HCT116 (cell line): ENCODE data around the gene DENND1C. TPM values are rescaled to one million over a fixed set of nuclear protein-coding genes. Genes with fewer than 3 reads are reported as not detected.

Experiments used
- ATAC-seq: fragments of 200-7000 bp; cut with Tn5 transposase; 2 replicates; pipeline ENCODE4 v1.9.1; 2020; ENCODE audit warnings: mild to moderate bottlenecking, moderate library complexity
- BruUV-seq: library from RNA; stranded (reverse); fragments of 400-500 nt; replicated peaks from 2 replicates; lab custom pipeline; 2021; lab: Mats Ljungman, UMichigan
- CTCF ChIA-PET: fragments of 300-600 bp; sonication (Branson Sonifier 250); formaldehyde crosslinking; loops from one replicate; lab custom pipeline; 2021; ENCODE audit warnings: antibody characterized with exemption; lab: Charles Lee
- POLR2A ChIA-PET: fragments of 300-600, 350-600 bp; sonication (Branson Sonifier 250); formaldehyde crosslinking; loops from one replicate; lab custom pipeline; 2021; ENCODE audit warnings: antibody characterized with exemption; lab: Charles Lee
- RAD21 ChIA-PET, 2 experiments: fragments of 300-600 bp; sonication (Branson Sonifier 250); formaldehyde crosslinking; loops; one replicate each; lab custom pipeline; 2023; ENCODE audit warnings: low total read pairs in 2 of 2; ENCODE audit not compliant: uncharacterized antibody in 2 of 2, unreplicated experiment in 2 of 2, low non-redundant PET in 1 of 2; lab: Charles Lee
- DNase-seq: peaks from one replicate; pipeline ENCODE4 v3.0.0-alpha.2; 2010; ENCODE audit warnings: low read depth, low spot score
- H2AFZ ChIP-seq: fragments of 200-600 bp; shearing (Covaris generic), sonication (generic); 2 replicates; pipeline ENCODE4 v1.6.1; 2017; ENCODE audit warnings: low read depth, mixed run types, mixed read lengths, antibody characterized with exemption, low read length; ENCODE audit not compliant: poor library complexity, severe bottlenecking
- H3K27ac ChIP-seq: 2 replicates; pipeline ENCODE4 v1.5.1; 2012; ENCODE audit warnings: low read depth, low read length
- H3K27me3 ChIP-seq: fragments of 200-600 bp; sonication (generic); 2 replicates; pipeline ENCODE4 v1.6.1; 2016; ENCODE audit warnings: mixed run types, low read length, mixed read lengths; ENCODE audit not compliant: insufficient read depth
- H3K36me3 ChIP-seq, 2 experiments: fragments of 200-500 bp in 1 of 2; fragments of 200-600 bp in 1 of 2; sonication (Bioruptor generic) in 1 of 2; sonication (generic) in 1 of 2; 2 replicates each; pipeline versions ENCODE4 v1.5.1 to v1.6.1; 2014 to 2016; ENCODE audit warnings: low read length in 2 of 2, inconsistent platforms in 1 of 2, mixed read lengths in 1 of 2, mixed run types in 1 of 2; ENCODE audit not compliant: insufficient read depth in 2 of 2, control insufficient read depth in 1 of 2
- H3K4me1 ChIP-seq, 2 experiments: fragments of 200-600 bp in 1 of 2; sonication (generic) in 1 of 2; 2 replicates each; pipeline versions ENCODE4 v1.5.1 to v1.6.1; 2012 to 2017; ENCODE audit warnings: low read length in 2 of 2, inconsistent platforms in 1 of 2, mild to moderate bottlenecking in 1 of 2, mixed read lengths in 1 of 2, mixed run types in 1 of 2, moderate library complexity in 1 of 2; ENCODE audit not compliant: insufficient read depth in 2 of 2, control insufficient read depth in 1 of 2
- H3K4me2 ChIP-seq: fragments of 200-600 bp; sonication (generic); 2 replicates; pipeline ENCODE4 v1.6.1; 2017; ENCODE audit warnings: mixed run types, low read length, mixed read lengths
- H3K4me3 ChIP-seq, 2 experiments: fragments of 200-600 bp in 1 of 2; sonication (generic) in 1 of 2; replicated peaks in 1 of 2; 2 replicates each; pipeline ENCODE4 v1.5.1; 2011 to 2016; ENCODE audit warnings: low read length in 2 of 2, control low read depth in 1 of 2, low read depth in 1 of 2, mild to moderate bottlenecking in 1 of 2, mixed read lengths in 1 of 2, mixed run types in 1 of 2
- H3K79me2 ChIP-seq: fragments of 200-600 bp; sonication (generic); 2 replicates; pipeline ENCODE4 v1.6.1; 2017; ENCODE audit warnings: mild to moderate bottlenecking, mixed run types, low read length, moderate library complexity, mixed read lengths; ENCODE audit not compliant: insufficient read depth
- H3K9ac ChIP-seq: fragments of 200-600 bp; sonication (generic); 2 replicates; pipeline ENCODE4 v1.6.1; 2016; ENCODE audit warnings: low read length, mixed read lengths
- H3K9me2 ChIP-seq: fragments of 200-600 bp; sonication (generic), shearing (Covaris generic); 2 replicates; pipeline ENCODE4 v1.6.1; 2017; ENCODE audit warnings: mixed run types, mild to moderate bottlenecking, moderate library complexity; ENCODE audit not compliant: insufficient read depth
- H3K9me3 ChIP-seq, 2 experiments: fragments of 200-500 bp in 1 of 2; fragments of 200-600 bp in 1 of 2; sonication (Bioruptor generic) in 1 of 2; sonication (generic) in 1 of 2; 2 replicates each; pipeline ENCODE4 v1.6.1; 2014 to 2017; ENCODE audit warnings: low read length in 2 of 2, mixed read lengths in 2 of 2, inconsistent platforms in 1 of 2, low read depth in 1 of 2, mild to moderate bottlenecking in 1 of 2, mixed run types in 1 of 2, moderate library complexity in 1 of 2; ENCODE audit not compliant: control insufficient read depth in 1 of 2, insufficient read depth in 1 of 2
- H4K20me1 ChIP-seq: fragments of 200-600 bp; sonication (generic), shearing (Covaris generic); 2 replicates; pipeline ENCODE4 v1.6.1; 2017; ENCODE audit warnings: mixed run types, mild to moderate bottlenecking, moderate library complexity; ENCODE audit not compliant: insufficient read depth
- CBX3 ChIP-seq: IDR thresholded peaks from 2 replicates; pipeline ENCODE4 v1.6.1; 2012; ENCODE audit warnings: low read depth
- CTCF ChIP-seq, 3 experiments: fragments of 200-600 bp in 1 of 3; sonication (generic) in 1 of 3; IDR thresholded peaks in 2 of 3; conservative IDR thresholded peaks in 1 of 3; 2 replicates each; pipeline ENCODE4 v1.5.1; 2012 to 2017; ENCODE audit warnings: low read depth in 2 of 3, low read length in 2 of 3, antibody characterized with exemption in 1 of 3, borderline replicate concordance in 1 of 3, control low read depth in 1 of 3, mild to moderate bottlenecking in 1 of 3, mixed read lengths in 1 of 3, mixed run types in 1 of 3, moderate library complexity in 1 of 3; ENCODE audit not compliant: insufficient read depth in 1 of 3
- FOSL1 ChIP-seq: IDR thresholded peaks from 2 replicates; pipeline ENCODE4 v1.6.1; 2012; ENCODE audit warnings: low read depth
- JUND ChIP-seq: IDR thresholded peaks from 2 replicates; pipeline ENCODE4 v1.6.1; 2012
- POLR2AphosphoS5 ChIP-seq: IDR thresholded peaks from 2 replicates; pipeline ENCODE4 v1.6.1; 2011; ENCODE audit warnings: mild to moderate bottlenecking, low read depth, low read length, moderate library complexity
- REST ChIP-seq: IDR thresholded peaks from 2 replicates; pipeline ENCODE4 v1.6.1; 2012; ENCODE audit warnings: low read depth
- SP1 ChIP-seq: IDR thresholded peaks from 2 replicates; pipeline ENCODE4 v1.6.1; 2012; ENCODE audit warnings: low read depth
- YY1 ChIP-seq: IDR thresholded peaks from 2 replicates; pipeline ENCODE4 v1.6.1; 2011; ENCODE audit warnings: low read length, low read depth, moderate library complexity, mild to moderate bottlenecking; ENCODE audit not compliant: insufficient replicate concordance; ENCODE audit errors: extremely low read depth
- intact Hi-C: fragments of 100-400 bp; cut with micrococcal nuclease; formaldehyde crosslinking; loops from 2 replicates; pipeline ENCODE4 v1.10.0; 2022
- total RNA-seq: library from RNA; stranded (reverse); gene quantifications from one replicate; pipeline ENCODE4 v1.2.1, GENCODE V29; 2021; ENCODE audit not compliant: unreplicated experiment

DENND1C gene
- total RNA-seq, 1 experiment from 2014 or later, result 0.54 TPM

GRCh38 chr19:6500837-6501739 is 19.5 kb upstream of the DENND1C start:
- peak overlapping the region; percentile 88 for H3K4me2 ChIP-seq
- peak overlapping the region; percentile 57; the same call in 1 of the 2 replicates for H3K27ac ChIP-seq
- peak overlapping the region; percentile 50 to 68 for H3K4me3 ChIP-seq
- DNase-seq, result no peak
- no peak for ATAC-seq
- H3K36me3 ChIP-seq, result peaks cover 0 to 5% of the 10 kb centered on the region in 2 experiments; a peak in 1 of 4 replicates
- BruUV-seq, result TSS peak; percentile 46
- H3K4me1 ChIP-seq, result peaks cover 14 to 35% of the 10 kb centered on the region in 2 experiments
- peak overlapping the region; percentile 66 for H3K9ac ChIP-seq
- intact Hi-C loops, result no loop called here
- H2AFZ ChIP-seq, result no peak overlapping the region
- CTCF ChIA-PET, result no interaction called here
- H3K79me2 ChIP-seq, result no peaks in the 10 kb centered on the region
- no peaks in the 10 kb centered on the region for H3K27me3 ChIP-seq
- H4K20me1 ChIP-seq, result no peaks in the 10 kb centered on the region
- no peaks in the 10 kb centered on the region for H3K9me3 ChIP-seq
- H3K9me2 ChIP-seq, result no peaks in the 10 kb centered on the region
- RAD21 ChIA-PET, result no interaction called here
- POLR2A ChIA-PET, result interaction anchor here (1.2 kb wide), 1 partner anchor 15 kb away, joined by 3 read pairs; no protein-coding TSS in a partner anchor
- no peak for TF ChIP-seq POLR2AphosphoS5
- no peak for TF ChIP-seq SP1

GRCh38 chr19:6499052-6499790 is 17.6 kb upstream of the DENND1C start:
- Histone ChIP-seq H3K27me3 (no peaks in the 10 kb centered on the region), H4K20me1 (no peaks in the 10 kb centered on the region), H3K36me3 (peaks cover 0 to 5% of the 10 kb centered on the region in 2 experiments; a peak in 1 of 4 replicates), H2AFZ (no peak overlapping the region), H3K9me3 (no peaks in the 10 kb centered on the region), H3K9me2 (no peaks in the 10 kb centered on the region), H3K4me2 (no peak overlapping the region), H3K79me2 (no peaks in the 10 kb centered on the region), H3K4me3 (no peak overlapping the region), H3K27ac (no peak overlapping the region), H3K4me1 (peaks cover 10 to 25% of the 10 kb centered on the region in 2 experiments), H3K9ac (no peak overlapping the region)
- ATAC-seq (no peak), DNase-seq (no peak)
- intact Hi-C loops, result no loop called here
- ChIA-PET POLR2A (no interaction called here), RAD21 (no interaction called here), CTCF (no interaction called here)
- TF ChIP-seq SP1 (no peak), JUND (no peak), YY1 (no peak), CBX3 (no peak), CTCF (IDR thresholded peaks at IDR 0.05 in 2 of 3, conservative IDR thresholded peaks at IDR 0.05 in 1 of 3; ENCODE audit: borderline replicate concordance in 1 of 3, insufficient read depth in 1 of 3, low read depth in 2 of 3, low read length in 2 of 3) (no peak), FOSL1 (no peak), REST (no peak)
- TSS peak; percentile 30 for BruUV-seq
